IMR-90 (cell line): ENCODE results near the gene GSG1L. TPM values are rescaled to one million over a fixed set of nuclear protein-coding genes. Genes with fewer than 3 reads are reported as not detected.

Experiments used
- ATAC-seq: fragments of 200-7000 bp; cut with Tn5 transposase; 2 replicates; pipeline ENCODE4 v1.9.1; 2020; ENCODE audit warnings: low read depth, mild to moderate bottlenecking, moderate library complexity
- BruUV-seq: library from RNA; stranded (reverse); fragments of 400-500 nt; replicated peaks from 2 replicates; lab custom pipeline; 2021; lab: Mats Ljungman, UMichigan
- CTCF ChIA-PET: fragments of 300-600 bp; formaldehyde crosslinking; extraction: SDS; loops from one replicate; lab custom pipeline; 2021; ENCODE audit warnings: antibody characterized with exemption; lab: Yijun Ruan, JAX
- POLR2A ChIA-PET: fragments of 300-600 bp; sonication (Branson Sonifier 250); formaldehyde crosslinking; loops from one replicate; lab custom pipeline; 2022; ENCODE audit warnings: antibody characterized with exemption; ENCODE audit not compliant: unreplicated experiment; lab: Charles Lee
- DNase-seq: peaks from one replicate; pipeline ENCODE4 v3.0.0; 2013
- H2AFZ ChIP-seq: replicated peaks from 2 replicates; pipeline ENCODE3; 2013; ENCODE audit warnings: low read length, mild to moderate bottlenecking; ENCODE audit not compliant: poor library complexity
- H2AK5ac ChIP-seq: 2 replicates; pipeline ENCODE4 v1.6.1; 2013; ENCODE audit warnings: low read depth, low read length, inconsistent platforms
- H2AK9ac ChIP-seq: replicated peaks from 2 replicates; pipeline ENCODE3; 2013; ENCODE audit warnings: mild to moderate bottlenecking, low read depth, low read length, moderate library complexity; ENCODE audit not compliant: poor library complexity
- H2BK120ac ChIP-seq: 2 replicates; pipeline ENCODE4 v1.6.1; 2013; ENCODE audit warnings: low read depth, low read length, inconsistent platforms
- H2BK15ac ChIP-seq: 3 replicates; pipeline ENCODE4 v1.6.1; 2013; ENCODE audit warnings: low read depth, low read length, inconsistent platforms
- H2BK20ac ChIP-seq: 2 replicates; pipeline ENCODE4 v1.6.1; 2013; ENCODE audit warnings: low read depth, mild to moderate bottlenecking, inconsistent platforms, low read length, moderate library complexity
- H2BK5ac ChIP-seq: 2 replicates; pipeline ENCODE4 v1.6.1; 2013; ENCODE audit warnings: mild to moderate bottlenecking, low read depth, low read length, inconsistent platforms; ENCODE audit not compliant: poor library complexity, severe bottlenecking
- H3K14ac ChIP-seq: replicated peaks from 2 replicates; pipeline ENCODE4 v1.6.1; 2013; ENCODE audit warnings: low read depth, low read length, inconsistent platforms
- H3K18ac ChIP-seq: 2 replicates; pipeline ENCODE4 v1.6.1; 2013; ENCODE audit warnings: low read depth, low read length, control low read depth
- H3K23ac ChIP-seq: 2 replicates; pipeline ENCODE4 v1.6.1; 2013; ENCODE audit warnings: low read depth, low read length, inconsistent platforms
- H3K27ac ChIP-seq: 2 replicates; pipeline ENCODE4 v1.5.1; 2013; ENCODE audit warnings: mild to moderate bottlenecking, control low read depth, low read length; ENCODE audit not compliant: insufficient read depth
- H3K27me3 ChIP-seq: 2 replicates; pipeline ENCODE4 v1.6.1; 2013; ENCODE audit warnings: low read length; ENCODE audit not compliant: control insufficient read depth, insufficient read depth
- H3K36me3 ChIP-seq: 2 replicates; pipeline ENCODE4 v1.6.1; 2013; ENCODE audit warnings: low read length, mixed read lengths; ENCODE audit not compliant: control insufficient read depth, insufficient read depth
- H3K4ac ChIP-seq: 2 replicates; pipeline ENCODE4 v1.6.1; 2013; ENCODE audit warnings: low read depth, low read length, inconsistent platforms
- H3K4me1 ChIP-seq: 2 replicates; pipeline ENCODE4 v1.6.1; 2013; ENCODE audit warnings: low read length, mixed read lengths; ENCODE audit not compliant: control insufficient read depth, insufficient read depth
- H3K4me2 ChIP-seq: 2 replicates; pipeline ENCODE4 v1.6.1; 2013; ENCODE audit warnings: low read depth, mild to moderate bottlenecking, control low read depth, low read length, moderate library complexity
- H3K4me3 ChIP-seq: 2 replicates; pipeline ENCODE4 v1.5.1; 2013; ENCODE audit warnings: low read depth, mild to moderate bottlenecking, control low read depth, low read length, moderate library complexity; ENCODE audit not compliant: insufficient read depth
- H3K56ac ChIP-seq: 2 replicates; pipeline ENCODE4 v1.6.1; 2013; ENCODE audit warnings: low read length, inconsistent platforms; ENCODE audit not compliant: insufficient read depth; ENCODE audit errors: extremely low read depth
- H3K79me1 ChIP-seq, 2 experiments: 2 replicates each; pipeline ENCODE4 v1.6.1; 2013; ENCODE audit warnings: low read length in 2 of 2, inconsistent platforms in 1 of 2, low read depth in 1 of 2
- H3K9ac ChIP-seq: 2 replicates; pipeline ENCODE4 v1.6.1; 2013; ENCODE audit warnings: low read depth, low read length, control low read depth
- H3K9me1 ChIP-seq: 2 replicates; pipeline ENCODE4 v1.6.1; 2013; ENCODE audit warnings: low read length, inconsistent platforms; ENCODE audit not compliant: insufficient read depth
- H3K9me3 ChIP-seq: 2 replicates; pipeline ENCODE4 v1.6.1; 2013; ENCODE audit warnings: low read length; ENCODE audit not compliant: control insufficient read depth, insufficient read depth
- H4K20me1 ChIP-seq: 2 replicates; pipeline ENCODE4 v1.6.1; 2013; ENCODE audit warnings: low read length, inconsistent platforms; ENCODE audit not compliant: insufficient read depth
- H4K5ac ChIP-seq: 2 replicates; pipeline ENCODE4 v1.6.1; 2013; ENCODE audit warnings: mild to moderate bottlenecking, low read depth, low read length, control low read depth
- H4K8ac ChIP-seq, 2 experiments: 2 replicates each; pipeline ENCODE4 v1.6.1; 2013; ENCODE audit warnings: low read depth in 2 of 2, low read length in 2 of 2, control low read depth in 1 of 2, inconsistent platforms in 1 of 2
- H4K91ac ChIP-seq: 2 replicates; pipeline ENCODE4 v1.6.1; 2013; ENCODE audit warnings: low read depth, low read length, inconsistent platforms; ENCODE audit not compliant: insufficient read depth
- BHLHE40 ChIP-seq: fragments of 150-350 bp; IDR thresholded peaks from 2 replicates; pipeline ENCODE4 v1.6.1; 2016; ENCODE audit warnings: mild to moderate bottlenecking, low read depth, low read length
- CEBPB ChIP-seq: IDR thresholded peaks from 2 replicates; pipeline ENCODE4 v1.6.1; 2012; ENCODE audit warnings: low read depth, low read length, improper control_type of control experiment
- CHD1 ChIP-seq: IDR thresholded peaks from 2 replicates; pipeline ENCODE4 v1.6.1; 2012; ENCODE audit warnings: low read depth, low read length, improper control_type of control experiment
- ELK1 ChIP-seq: fragments of 150-350 bp; IDR thresholded peaks from 2 replicates; pipeline ENCODE4 v1.6.1; 2016; ENCODE audit warnings: low read depth, mild to moderate bottlenecking, low read length, moderate library complexity, borderline replicate concordance
- FOS ChIP-seq: fragments of 150-350 bp; IDR thresholded peaks from 2 replicates; pipeline ENCODE4 v1.6.1; 2016; ENCODE audit warnings: low read depth, low read length
- MAFK ChIP-seq: IDR thresholded peaks from 2 replicates; pipeline ENCODE4 v1.6.1; 2012; ENCODE audit warnings: low read depth, low read length, improper control_type of control experiment
- MAZ ChIP-seq: IDR thresholded peaks from 2 replicates; pipeline ENCODE4 v1.6.1; 2012; ENCODE audit warnings: low read depth, mild to moderate bottlenecking, low read length, improper control_type of control experiment, moderate library complexity, borderline replicate concordance
- NFE2L2 ChIP-seq: fragments of 150-350 bp; IDR thresholded peaks from 2 replicates; pipeline ENCODE4 v1.6.1; 2016; ENCODE audit warnings: low read depth, mild to moderate bottlenecking, low read length
- POLR2A ChIP-seq: IDR thresholded peaks from 2 replicates; pipeline ENCODE4 v1.6.1; 2012; ENCODE audit warnings: mild to moderate bottlenecking, low read depth, low read length
- RAD21 ChIP-seq: IDR thresholded peaks from 2 replicates; pipeline ENCODE4 v1.6.1; 2012; ENCODE audit warnings: low read length, improper control_type of control experiment
- RCOR1 ChIP-seq: IDR thresholded peaks from 2 replicates; pipeline ENCODE4 v1.6.1; 2012; ENCODE audit warnings: mild to moderate bottlenecking, low read length, improper control_type of control experiment; ENCODE audit not compliant: insufficient replicate concordance
- RFX5 ChIP-seq: IDR thresholded peaks from 2 replicates; pipeline ENCODE4 v1.8.0; 2012; ENCODE audit warnings: low read depth, mild to moderate bottlenecking, low read length, moderate library complexity
- SMC3 ChIP-seq: fragments of 150-350 bp; IDR thresholded peaks from 2 replicates; pipeline ENCODE4 v1.6.1; 2016; ENCODE audit warnings: low read depth, mild to moderate bottlenecking, antibody characterized with exemption, low read length, moderate library complexity
- USF2 ChIP-seq: fragments of 150-350 bp; IDR thresholded peaks from 2 replicates; pipeline ENCODE4 v1.6.1; 2017; ENCODE audit warnings: mild to moderate bottlenecking, antibody characterized with exemption, low read length, low read depth
- WGBS, 2 experiments: methylation state at CpG; one replicate each; pipeline versions ENCODE4 v1.1.5 to v1.1.7; 2013; ENCODE audit warnings: missing lambda C conversion rate in 2 of 2; ENCODE audit not compliant: insufficient read length in 1 of 2; ENCODE audit errors: extremely low coverage in 2 of 2; 5-methylcytosine and 5-hydroxymethylcytosine counted together
- dilution Hi-C: fragments of 300-500 bp; cut with HindIII; formaldehyde crosslinking; loops from one replicate; pipeline ENCODE4 v1.14.3; 2018; ENCODE audit warnings: low sequenced_read_pairs; ENCODE audit not compliant: unreplicated experiment
- in situ Hi-C: fragments of 300-500 bp; cut with MboI; formaldehyde crosslinking; loops from 3 replicates; pipeline ENCODE4 v1.14.3; 2019; ENCODE audit warnings: low sequenced_read_pairs, inconsistent platforms, mixed read lengths
- intact Hi-C: fragments of 100-400 bp; cut with micrococcal nuclease; formaldehyde crosslinking; loops from 2 replicates; pipeline ENCODE4 v1.10.0; 2022
- polyA plus RNA-seq, 3 experiments: library from polyadenylated mRNA; depleted of rRNA; stranded (reverse); fragments of >200 nt; gene quantifications; 2 replicates each; pipeline ENCODE4 v1.2.3, GENCODE V29; 2012; ENCODE audit warnings: low replicate concordance in 1 of 3
- total RNA-seq: library from RNA; depleted of rRNA; stranded (reverse); fragments of >200 nt; gene quantifications from 2 replicates; pipeline ENCODE4 v1.2.3, GENCODE V29; 2012
- TF ChIP-seq, protein P1 (sequence below): conservative IDR thresholded peaks from 2 replicates; pipeline ENCODE4 v1.5.1; 2012; ENCODE audit warnings: mild to moderate bottlenecking, low read depth, low read length, improper control_type of control experiment

GSG1L gene
- total and polyA plus RNA-seq, 2 of the 4 experiments (the other 2 are of a cell fraction): not detected

GRCh38 chr16:27749946-27750345 lies 313.6 kb downstream of the GSG1L start:
- 91% methylated on average over 10 of the region's 16 CpGs; no CpG with 5 or more reads in 1 of the 2 experiments for WGBS, 2 experiments
- Histone ChIP-seq H3K4me3 (no peak overlapping the region), H3K9ac (no peak overlapping the region), H3K36me3 (peaks cover 10% of the 10 kb centered on the region), H3K23ac (no peak overlapping the region), H3K9me3 (peaks cover 3% of the 10 kb centered on the region), H3K27me3 (no peaks in the 10 kb centered on the region), H3K14ac (no peak overlapping the region), H2AFZ (no peak overlapping the region), H2BK15ac (no peak overlapping the region), H3K56ac (no peak overlapping the region), H4K8ac (no peak overlapping the region), H3K9me1 (peaks cover 8% of the 10 kb centered on the region), H3K4me1 (no peaks in the 10 kb centered on the region), H3K18ac (no peak overlapping the region), H3K27ac (no peak overlapping the region), H3K4me2 (no peak overlapping the region), H4K5ac (no peak overlapping the region), H3K4ac (no peak overlapping the region), H2BK120ac (no peak overlapping the region), H3K79me1 (no peaks in the 10 kb centered on the region), H2AK5ac (no peak overlapping the region), H2BK20ac (no peak overlapping the region), H2BK5ac (no peak overlapping the region), H2AK9ac (peak overlapping the region; percentile 33), H4K91ac (no peak overlapping the region), H4K20me1 (no peaks in the 10 kb centered on the region)
- intact Hi-C loops (no loop called here), dilution Hi-C loops (no loop called here), in situ Hi-C loops (no loop called here)
- TF ChIP-seq MAZ (no peak), CHD1 (no peak), SMC3 (no peak), RAD21 (no peak), BHLHE40 (no peak), MAFK (no peak), POLR2A (no peak), RCOR1 (no peak), NFE2L2 (no peak), RFX5 (no peak), CEBPB (no peak), USF2 (no peak), ELK1 (no peak), FOS (no peak)
- TF ChIP-seq, protein P1, sequence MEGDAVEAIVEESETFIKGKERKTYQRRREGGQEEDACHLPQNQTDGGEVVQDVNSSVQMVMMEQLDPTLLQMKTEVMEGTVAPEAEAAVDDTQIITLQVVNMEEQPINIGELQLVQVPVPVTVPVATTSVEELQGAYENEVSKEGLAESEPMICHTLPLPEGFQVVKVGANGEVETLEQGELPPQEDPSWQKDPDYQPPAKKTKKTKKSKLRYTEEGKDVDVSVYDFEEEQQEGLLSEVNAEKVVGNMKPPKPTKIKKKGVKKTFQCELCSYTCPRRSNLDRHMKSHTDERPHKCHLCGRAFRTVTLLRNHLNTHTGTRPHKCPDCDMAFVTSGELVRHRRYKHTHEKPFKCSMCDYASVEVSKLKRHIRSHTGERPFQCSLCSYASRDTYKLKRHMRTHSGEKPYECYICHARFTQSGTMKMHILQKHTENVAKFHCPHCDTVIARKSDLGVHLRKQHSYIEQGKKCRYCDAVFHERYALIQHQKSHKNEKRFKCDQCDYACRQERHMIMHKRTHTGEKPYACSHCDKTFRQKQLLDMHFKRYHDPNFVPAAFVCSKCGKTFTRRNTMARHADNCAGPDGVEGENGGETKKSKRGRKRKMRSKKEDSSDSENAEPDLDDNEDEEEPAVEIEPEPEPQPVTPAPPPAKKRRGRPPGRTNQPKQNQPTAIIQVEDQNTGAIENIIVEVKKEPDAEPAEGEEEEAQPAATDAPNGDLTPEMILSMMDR: no peak
- POLR2A ChIA-PET: no interaction called here
- CTCF ChIA-PET: no interaction called here
- ATAC-seq: no peak
- BruUV-seq: no TSS peak
- no peak for DNase-seq
